Measurements from ENCODE around the gene PSKH1.

The PSKH1 gene

GRCh38 chr16:67961551-67961957 is 68.5 kb downstream of the PSKH1 start:
- no peak for DNase-seq (ENCODE audit: extremely low read depth, low read depth)
- no peak for TF ChIP-seq CTCF (IDR thresholded peaks at IDR 0.05; ENCODE audit: low read depth, low read length, missing control alignments)
- H3K4me3 ChIP-seq (replicated peaks; ENCODE audit: low read depth, low read length): no peak overlapping the region

- no peak for TF ChIP-seq CTCF (IDR thresholded peaks at IDR 0.05; ENCODE audit: low read depth, low read length, missing control alignments)
- no peak overlapping the region for H3K4me3 ChIP-seq (replicated peaks; ENCODE audit: low read depth, low read length)
- DNase-seq (ENCODE audit: extremely low read depth, low read depth): no peak
Measured at GRCh38 chr16:67962135-67962534, 69.1 kb downstream of the PSKH1 start.

- H3K4me3 ChIP-seq (replicated peaks; ENCODE audit: low read depth, low read length): no peak overlapping the region
- no peak for DNase-seq (ENCODE audit: extremely low read depth, low read depth)
- no peak for TF ChIP-seq CTCF (IDR thresholded peaks at IDR 0.05; ENCODE audit: low read depth, low read length, missing control alignments)
Measured at GRCh38 chr16:67963292-67963661, 70.2 kb downstream of the PSKH1 start.

- no peak overlapping the region for H3K4me3 ChIP-seq (replicated peaks; ENCODE audit: low read depth, low read length)
- no peak for TF ChIP-seq CTCF (IDR thresholded peaks at IDR 0.05; ENCODE audit: low read depth, low read length, missing control alignments)
- no peak for DNase-seq (ENCODE audit: extremely low read depth, low read depth)
Measured at GRCh38 chr16:67963662-67964321, 70.7 kb downstream of the PSKH1 start.

GRCh38 chr16:67964477-67965131 is 71.5 kb downstream of the PSKH1 start:
- H3K4me3 ChIP-seq (replicated peaks; ENCODE audit: low read depth, low read length): no peak overlapping the region
- no peak for DNase-seq (ENCODE audit: extremely low read depth, low read depth)
- TF ChIP-seq CTCF (IDR thresholded peaks at IDR 0.05; ENCODE audit: low read depth, low read length, missing control alignments): no peak

GRCh38 chr16:67965668-67966548 is 72.9 kb downstream of the PSKH1 start:
- peak overlapping the region; percentile 94 for H3K4me3 ChIP-seq (replicated peaks; ENCODE audit: low read depth, low read length)
- DNase-seq (ENCODE audit: extremely low read depth, low read depth): no peak
- TF ChIP-seq CTCF (IDR thresholded peaks at IDR 0.05; ENCODE audit: low read depth, low read length, missing control alignments): no peak
